Measurements from ENCODE around the gene KRT76. TPM values are rescaled to one million over a fixed set of nuclear protein-coding genes. Genes with fewer than 3 reads are reported as not detected.

The KRT76 gene
- total RNA-seq, 1 donor: not detected

DNA sequence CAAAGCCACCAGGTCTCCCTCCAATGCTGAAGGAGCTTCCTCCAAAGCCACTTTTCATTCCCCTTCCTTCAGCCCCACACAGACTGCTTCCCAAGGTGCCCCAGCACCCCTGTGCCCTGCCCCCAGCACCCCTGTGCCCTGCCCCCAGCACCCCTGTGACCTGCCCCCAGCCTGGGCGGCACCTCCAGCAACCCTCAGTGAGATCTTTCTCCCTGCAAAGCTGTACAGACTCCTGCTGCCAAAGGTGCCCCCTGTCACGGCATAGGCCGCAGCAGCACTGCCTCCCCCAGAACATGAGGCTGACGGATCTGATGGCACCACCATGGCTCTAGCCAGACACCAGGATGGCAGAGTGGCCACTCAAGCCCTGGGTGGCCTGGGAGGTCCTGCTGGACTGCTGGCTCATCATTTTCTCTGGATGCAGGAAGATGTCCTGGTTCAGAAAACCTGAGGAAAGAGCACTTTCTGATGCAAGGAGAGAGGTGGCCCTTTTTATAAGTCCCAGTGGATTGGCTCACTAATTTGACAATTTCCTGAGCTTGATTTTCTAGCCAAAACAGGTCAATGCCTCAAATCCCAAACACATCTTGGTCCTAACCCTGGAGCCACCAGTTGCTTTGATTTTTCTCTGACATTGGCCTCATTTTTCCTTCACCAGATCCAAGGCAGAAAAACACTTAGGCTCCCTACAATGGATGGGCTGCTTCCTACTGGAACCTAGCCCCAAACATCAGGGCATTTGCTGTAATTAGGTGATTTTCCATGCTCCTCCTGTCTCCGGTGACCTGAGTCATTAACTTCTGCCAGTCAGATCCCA, 41.1 kb downstream of the KRT76 start:
- no peak overlapping the region for H3K4me3 ChIP-seq (ENCODE audit: low read depth, low read length)
- no peak for TF ChIP-seq CTCF (IDR thresholded peaks at IDR 0.05; ENCODE audit: insufficient read depth, low read depth, low read length)
- DNase-seq (ENCODE audit: low read depth): no peak

GRCh38 chr12:52735106-52735505, 42.0 kb downstream of the KRT76 start:
- no peak for TF ChIP-seq CTCF (IDR thresholded peaks at IDR 0.05; ENCODE audit: insufficient read depth, low read depth, low read length)
- H3K4me3 ChIP-seq (ENCODE audit: low read depth, low read length): no peak overlapping the region
- no peak for DNase-seq (ENCODE audit: low read depth)

- no peak for DNase-seq (ENCODE audit: low read depth)
- no peak for TF ChIP-seq CTCF (IDR thresholded peaks at IDR 0.05; ENCODE audit: insufficient read depth, low read depth, low read length)
- no peak overlapping the region for H3K4me3 ChIP-seq (ENCODE audit: low read depth, low read length)
Observed at GRCh38 chr12:52730793-52731192, 46.4 kb downstream of the KRT76 start.

- TF ChIP-seq CTCF (IDR thresholded peaks at IDR 0.05; ENCODE audit: insufficient read depth, low read depth, low read length): no peak
- H3K4me3 ChIP-seq (ENCODE audit: low read depth, low read length): no peak overlapping the region
Observed at GRCh38 chr12:52730383-52730782, 46.8 kb downstream of the KRT76 start.

GRCh38 chr12:52729147-52729546, 48.0 kb downstream of the KRT76 start:
- no peak for TF ChIP-seq CTCF (IDR thresholded peaks at IDR 0.05; ENCODE audit: insufficient read depth, low read depth, low read length)
- no peak for DNase-seq (ENCODE audit: low read depth)
- H3K4me3 ChIP-seq (ENCODE audit: low read depth, low read length): no peak overlapping the region

More at GRCh38 chr12:52730383-52730782, 46.8 kb downstream of the KRT76 start:
- no peak for DNase-seq (ENCODE audit: low read depth)

GRCh38 chr12:52728374-52728773, 48.8 kb downstream of the KRT76 start:
- no peak overlapping the region for H3K4me3 ChIP-seq (ENCODE audit: low read depth, low read length)
- TF ChIP-seq CTCF (IDR thresholded peaks at IDR 0.05; ENCODE audit: insufficient read depth, low read depth, low read length): no peak
- DNase-seq (ENCODE audit: low read depth): no peak

DNA sequence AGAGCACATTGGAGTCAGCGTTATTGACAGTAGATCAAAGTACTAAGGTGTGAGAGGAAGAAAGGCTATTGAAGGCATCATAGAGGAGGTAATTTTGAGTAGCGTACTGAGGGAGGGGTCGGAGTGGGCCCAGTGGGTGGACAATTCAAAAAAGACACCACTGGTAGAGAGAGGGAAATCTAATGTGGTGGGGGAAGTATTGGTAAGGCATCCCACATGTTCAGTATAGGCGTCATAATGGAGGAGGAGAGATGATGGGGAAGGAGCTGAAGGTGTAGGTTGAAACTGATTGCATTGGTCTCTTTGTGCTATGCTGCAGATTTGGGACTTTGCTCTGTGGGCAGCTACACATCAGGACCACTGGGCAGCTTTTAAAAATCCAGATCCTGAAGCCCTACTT, 50.1 kb downstream of the KRT76 start:
- no peak for DNase-seq (ENCODE audit: low read depth)
- no peak for TF ChIP-seq CTCF (IDR thresholded peaks at IDR 0.05; ENCODE audit: insufficient read depth, low read depth, low read length)
- no peak overlapping the region for H3K4me3 ChIP-seq (ENCODE audit: low read depth, low read length)

Data from fibroblast of villous mesenchyme (primary cell).